PC-3 (cell line): Measurements from ENCODE around the gene CXCL13.

Experiments used
- CTCF ChIP-seq: fragments of 300-600 bp; sonication (generic); conservative IDR thresholded peaks from 2 replicates; pipeline ENCODE4 v1.5.1; 2017; ENCODE audit warnings: antibody characterized with exemption, low read depth, mild to moderate bottlenecking, low read length
- EZH2 ChIP-seq: fragments of 300-600 bp; sonication (generic); IDR thresholded peaks from one replicate; pipeline ENCODE4 v1.6.1; 2017; ENCODE audit warnings: antibody characterized with exemption, mild to moderate bottlenecking, low read length; ENCODE audit not compliant: unreplicated experiment

- TF ChIP-seq CTCF (peak; percentile 84), EZH2 (no peak)
These were observed 4.8 kb upstream of the CXCL13 start for GRCh38 chr4:77600521-77601451.
